ENCODE data around the gene TTC4.

TTC4 gene

GRCh38 chr1:54781023-54781723 is 65.5 kb downstream of the TTC4 start:
- DNase-seq (ENCODE audit: extremely low spot score) = no peak

GRCh38 chr1:54782156-54782555 is 66.5 kb downstream of the TTC4 start:
- TF ChIP-seq CTCF (IDR thresholded peaks at IDR 0.05; ENCODE audit: control extremely low read depth, extremely low read depth, low read depth, missing control alignments) = no peak
- CTCF ChIA-PET = interaction anchor here (0.8 to 1.3 kb wide), 2 partner anchors 11 to 14 kb away, joined by 3 to 5 read pairs; no protein-coding TSS in a partner anchor
- DNase-seq (ENCODE audit: extremely low spot score) = no peak
- POLR2A ChIA-PET = no interaction called here

More at GRCh38 chr1:54781023-54781723, 65.5 kb downstream of the TTC4 start:
- POLR2A ChIA-PET = no interaction called here
- no peak for TF ChIP-seq CTCF (IDR thresholded peaks at IDR 0.05; ENCODE audit: control extremely low read depth, extremely low read depth, low read depth, missing control alignments)
- CTCF ChIA-PET = interaction anchor here (1.3 kb wide), 1 partner anchor 13 kb away, joined by 5 read pairs; no protein-coding TSS in a partner anchor

GRCh38 chr1:54782588-54782987 is 66.9 kb downstream of the TTC4 start:
- ChIA-PET POLR2A (no interaction called here), CTCF (interaction anchor here (0.8 kb wide), 1 partner anchor 11 kb away, joined by 3 read pairs; no protein-coding TSS in a partner anchor)
- no peak for TF ChIP-seq CTCF (IDR thresholded peaks at IDR 0.05; ENCODE audit: control extremely low read depth, extremely low read depth, low read depth, missing control alignments)
- DNase-seq (ENCODE audit: extremely low spot score) = no peak

- TF ChIP-seq CTCF (IDR thresholded peaks at IDR 0.05; ENCODE audit: control extremely low read depth, extremely low read depth, low read depth, missing control alignments) = no peak
- POLR2A ChIA-PET = no interaction called here
- no peak for DNase-seq (ENCODE audit: extremely low spot score)
- CTCF ChIA-PET = interaction anchor here (0.9 to 1.3 kb wide), 2 partner anchors 8 to 294 kb away, joined by 3 read pairs; no protein-coding TSS in a partner anchor
These were observed 68.4 kb downstream of the TTC4 start for GRCh38 chr1:54784066-54784465.

GRCh38 chr1:54786778-54787177 is 71.1 kb downstream of the TTC4 start:
- CTCF ChIA-PET = no interaction called here
- no peak for DNase-seq (ENCODE audit: extremely low spot score)
- POLR2A ChIA-PET = no interaction called here
- TF ChIP-seq CTCF (IDR thresholded peaks at IDR 0.05; ENCODE audit: control extremely low read depth, extremely low read depth, low read depth, missing control alignments) = no peak

- ChIA-PET CTCF (no interaction called here), POLR2A (no interaction called here)
- no peak for DNase-seq (ENCODE audit: extremely low spot score)
- no peak for TF ChIP-seq CTCF (IDR thresholded peaks at IDR 0.05; ENCODE audit: control extremely low read depth, extremely low read depth, low read depth, missing control alignments)
These were observed 71.9 kb downstream of the TTC4 start for GRCh38 chr1:54787604-54788003.

Data from GM10248 (cell line).